Right cardiac atrium (tissue), 5 donors: ENCODE measurements around the gene GAPT. TPM values are rescaled to one million over a fixed set of nuclear protein-coding genes. Genes with fewer than 3 reads are reported as not detected.

Source experiments
- ATAC-seq, 2 donors: fragments of 200-7000 bp; cut with Tn5 transposase; one replicate each; pipeline versions ENCODE4 v1.8.0 to v1.9.1; 2020; ENCODE audit warnings: moderate library complexity in 2 of 2, mild to moderate bottlenecking in 1 of 2
- DNase-seq, 3 donors: peaks; one replicate each; pipeline ENCODE4 v3.0.0-alpha.2; 2020
- H3K27ac ChIP-seq: one replicate; pipeline ENCODE4 v1.5.1; 2013; ENCODE audit warnings: mild to moderate bottlenecking, low read length, control low read depth, moderate library complexity
- H3K27me3 ChIP-seq: one replicate; pipeline ENCODE4 v1.6.1; 2013; ENCODE audit not compliant: control insufficient read depth, insufficient read depth
- H3K4me1 ChIP-seq: one replicate; pipeline ENCODE4 v1.6.1; 2013; ENCODE audit warnings: low read length; ENCODE audit not compliant: control insufficient read depth, insufficient read depth
- H3K4me3 ChIP-seq: one replicate; pipeline ENCODE4 v1.5.1; 2013; ENCODE audit warnings: low read length, control low read depth
- H3K9me3 ChIP-seq: one replicate; pipeline ENCODE4 v1.6.1; 2013; ENCODE audit warnings: low read length; ENCODE audit not compliant: control insufficient read depth
- WGBS: extraction: QIAGEN DNeasy Blood & Tissue Kit; methylation state at CpG from one replicate; pipeline ENCODE4 v1.1.7; 2013; 5-methylcytosine and 5-hydroxymethylcytosine counted together
- intact Hi-C, 4 donors: fragments of 100-400 bp; cut with DNase I; formaldehyde crosslinking; loops; one replicate each; pipeline versions ENCODE4 v1.11.0 to v1.14.0; 2022 to 2023
- microRNA-seq, 2 donors: library from miRNA; unstranded; fragments of <30 nt; microRNA quantifications; one replicate each; pipeline ENCODE4 v1.2.0, GENCODE V29; 2020 to 2021
- polyA plus RNA-seq: library from polyadenylated mRNA; stranded (reverse); fragments of 200-250 nt; gene quantifications from one replicate; pipeline ENCODE4 v1.2.3, GENCODE V29; 2013
- total RNA-seq, 4 donors: library from RNA; stranded (reverse); fragmentation: NEBNext Ultra II Directional; extraction: Animal tissue kit (Norgen Biotek cat#: 25700); gene quantifications; one replicate each; pipeline ENCODE4 v1.2.1, GENCODE V29; 2021
- donor health status: healthy with polysubstance abuse.
- donor health status: DM: no; HTN: yes; CAD: no.
- donor health status: DM: no; HTN: no; CAD: no.
- donor health status: DM: no; HTN: yes; CAD: no; lungs with severe emphysema.
- donor health status: DM: yes; HTN: yes; CAD: no.

GAPT gene
- total and polyA plus RNA-seq, 5 donors: 0.11 to 0.94 (median 0.48) TPM; not detected in 1

GRCh38 chr5:58544926-58545325 is 53.7 kb downstream of the GAPT start:
- H3K4me1 ChIP-seq: no peaks in the 10 kb centered on the region
- DNase-seq (no peak), ATAC-seq (no peak)
- intact Hi-C loops: no loop called here
- H3K9me3 ChIP-seq: no peaks in the 10 kb centered on the region
- no peak overlapping the region for H3K27ac ChIP-seq
- no peaks in the 10 kb centered on the region for H3K27me3 ChIP-seq
- WGBS: 74% methylated on average over 2 of the region's 2 CpGs
- no peak overlapping the region for H3K4me3 ChIP-seq

- ATAC-seq: no peak
- Histone ChIP-seq H3K9me3 (no peaks in the 10 kb centered on the region), H3K4me1 (no peaks in the 10 kb centered on the region), H3K27me3 (no peaks in the 10 kb centered on the region), H3K27ac (no peak overlapping the region), H3K4me3 (no peak overlapping the region)
- intact Hi-C loops: no loop called here
- no peak for DNase-seq
These were observed 54.7 kb downstream of the GAPT start for GRCh38 chr5:58545912-58546311.

Small RNAs within 50 kb of the gene (microRNA-seq; reads per million reads assigned to microRNA genes)
- gene MIR548AE2: 0 reads per million in 2 donors

Other genes starting within 250 kb of the GAPT start
- gene PLK2, start 31.3 kb upstream of the GAPT start, total RNA-seq: 10 to 100 TPM; 37.9 to 75.5 (median 44.8) TPM
- gene PLK2, start 31.3 kb upstream of the GAPT start, polyA plus RNA-seq: 23.5 TPM
- 1 to 10 TPM in 1 of 4 donors, under 1 TPM in 3; 0.40 to 1.3 (median 0.70) TPM for gene RAB3C, start 91.6 kb downstream of the GAPT start, total RNA-seq
- 0.34 TPM for gene RAB3C, start 91.6 kb downstream of the GAPT start, polyA plus RNA-seq